SKM-1 (cell line): ENCODE measurements around the gene COL2A1.

Source experiments
- DNase-seq: peaks from one replicate; lab custom pipeline; 2025; ENCODE audit not compliant: unreplicated experiment; lab: John Stamatoyannopoulos, UW

COL2A1 gene

DNA sequence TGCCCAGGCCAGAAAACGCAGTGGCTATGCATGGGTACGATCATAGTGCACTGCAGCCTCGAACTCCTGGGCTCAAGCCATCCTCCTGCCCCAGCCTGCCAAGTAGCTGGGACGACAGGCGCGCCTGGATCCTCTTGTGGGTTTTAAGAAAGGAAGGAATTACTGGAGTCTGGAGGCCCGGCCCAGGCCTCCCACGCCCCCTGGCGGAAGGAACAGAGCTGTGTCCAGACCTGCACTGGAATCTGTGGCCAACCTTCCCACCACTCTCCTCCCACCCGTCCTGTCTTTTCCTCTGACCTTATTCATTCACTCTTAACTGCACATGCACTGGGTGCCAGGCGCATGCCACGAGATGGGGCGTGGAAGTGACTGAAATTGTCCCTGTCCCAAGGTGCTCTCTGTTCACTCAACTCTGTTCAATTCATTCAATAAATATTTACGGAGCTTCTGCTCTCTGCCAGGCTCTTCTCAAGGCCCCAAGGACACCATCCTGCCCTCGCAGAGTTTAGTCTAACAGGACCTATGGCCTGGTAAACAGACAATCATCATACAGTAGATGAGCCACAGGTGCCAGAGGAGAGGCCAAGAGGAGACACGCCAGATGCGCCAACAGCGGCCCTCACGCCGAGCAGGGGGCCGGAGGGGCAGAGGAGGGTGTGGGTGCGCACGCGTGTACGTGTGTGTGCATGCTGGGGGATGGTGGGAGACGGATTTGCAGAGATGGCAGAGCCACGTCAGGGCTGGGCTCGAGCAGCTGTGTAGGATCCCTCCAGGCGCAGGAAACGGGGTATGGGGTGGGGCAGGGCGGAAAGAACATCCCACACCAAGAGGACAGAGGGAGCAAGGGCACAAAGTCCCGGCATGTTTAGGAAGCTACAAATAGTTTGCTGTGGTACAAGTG is 54.6 kb downstream of the COL2A1 start:
- peak; percentile 51 for DNase-seq

DNA sequence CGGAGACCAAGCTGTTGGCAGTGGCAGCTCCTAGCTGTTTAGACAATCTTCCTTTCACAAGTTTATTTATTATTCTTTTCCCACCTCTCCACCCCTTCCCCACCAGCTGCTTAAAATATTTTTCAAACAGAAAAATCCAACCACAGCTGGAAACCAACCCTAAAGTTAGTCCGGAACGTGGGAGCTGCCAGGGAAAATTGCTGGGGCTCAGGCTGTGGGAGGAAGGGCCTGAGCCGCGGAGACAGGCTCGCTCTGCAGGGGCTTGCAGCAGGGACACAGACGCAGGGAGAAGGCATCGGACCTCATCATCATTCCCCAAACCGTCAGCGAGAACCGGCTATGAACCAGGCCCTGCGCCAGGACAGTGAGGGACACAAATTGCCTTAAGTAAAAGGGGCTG is 56.9 kb downstream of the COL2A1 start:
- no peak for DNase-seq

- DNase-seq: peak; percentile 58
Observed at GRCh38 chr12:47946413-47947323, 57.6 kb downstream of the COL2A1 start.

DNA sequence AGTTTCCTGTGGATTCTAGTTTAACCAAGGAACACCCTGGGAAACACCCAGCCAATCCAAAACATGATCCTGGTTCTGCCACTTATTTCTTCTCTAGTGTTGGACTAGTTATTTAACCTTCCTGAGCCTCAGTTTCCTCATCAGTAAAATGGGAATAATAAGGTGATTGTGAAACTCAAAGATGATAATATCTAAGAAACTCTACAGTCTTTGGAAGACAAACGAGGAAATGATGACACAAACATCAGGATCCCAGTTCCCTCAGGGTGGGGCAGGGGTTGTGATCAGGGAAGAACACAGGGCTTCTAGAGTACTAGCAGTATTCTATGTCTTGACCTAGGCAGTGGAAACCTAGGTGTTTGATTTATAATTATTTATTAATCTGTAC is 58.9 kb downstream of the COL2A1 start:
- no peak for DNase-seq

DNA sequence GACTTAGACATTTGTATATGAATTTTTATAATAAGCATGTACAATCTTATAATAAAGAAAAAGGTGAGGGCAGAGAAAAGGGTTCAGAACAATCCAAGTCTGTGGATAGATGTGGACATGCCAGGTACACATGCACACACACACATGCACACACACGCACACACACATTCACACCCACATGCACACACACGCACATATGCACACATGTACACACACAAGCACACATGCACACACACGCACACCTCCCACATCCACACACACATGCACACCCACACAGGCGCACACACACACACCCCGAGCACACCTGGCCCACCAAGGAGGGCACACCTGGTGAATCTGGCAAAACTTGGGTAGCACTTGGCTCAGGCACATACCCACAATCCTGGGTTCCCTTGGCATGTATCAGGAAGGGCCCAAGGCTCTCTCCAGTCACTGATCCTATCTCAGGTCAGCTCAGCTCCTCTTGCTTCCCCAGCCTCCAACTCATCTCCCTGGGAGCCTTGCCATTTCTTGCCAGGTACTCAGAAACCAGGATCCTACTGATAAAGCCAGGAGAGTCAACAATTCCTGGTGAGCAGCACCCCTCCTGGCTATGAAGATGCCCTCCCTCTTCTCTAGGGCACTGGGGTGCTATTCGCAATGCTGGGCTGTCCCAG is 59.5 kb downstream of the COL2A1 start:
- no peak for DNase-seq

DNA sequence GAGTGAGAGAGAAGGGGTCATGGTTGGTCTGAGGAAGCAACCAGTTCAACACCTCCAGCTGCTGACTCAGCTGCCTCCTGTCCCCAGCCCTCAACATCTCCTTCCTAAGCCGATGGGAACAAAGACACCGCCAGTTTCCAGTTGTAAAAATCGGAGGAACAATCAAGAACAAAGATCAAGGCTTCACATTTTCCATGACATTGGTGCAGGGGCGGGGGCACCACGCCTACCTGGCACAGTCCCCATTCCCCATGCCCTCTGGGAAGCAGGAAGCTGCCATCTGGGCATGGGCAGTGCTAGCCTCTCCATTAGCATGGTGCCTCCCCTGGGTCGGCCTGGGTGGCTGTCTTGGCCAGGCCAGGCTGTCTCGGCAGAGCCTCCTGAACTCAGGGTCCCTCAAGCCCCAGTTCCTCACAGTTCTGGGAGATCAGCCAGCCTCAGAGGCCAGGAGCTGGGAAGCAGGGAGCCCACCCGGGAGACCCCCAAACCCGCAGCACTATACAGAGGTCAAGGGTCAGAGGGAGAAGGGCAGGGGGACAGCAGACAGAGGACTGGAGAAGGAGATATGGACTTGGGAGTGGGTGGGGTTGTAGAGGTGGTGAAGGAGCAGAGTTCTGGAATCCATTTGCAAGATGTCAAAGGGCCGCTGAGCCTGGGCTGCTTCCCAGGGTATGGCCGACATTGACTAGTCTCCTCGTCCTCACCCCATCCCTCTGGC is 60.5 kb downstream of the COL2A1 start:
- DNase-seq: no peak

- no peak for DNase-seq
Observed at GRCh38 chr12:47942614-47943225, 61.6 kb downstream of the COL2A1 start.

GRCh38 chr12:47941871-47942613 is 62.2 kb downstream of the COL2A1 start:
- DNase-seq: no peak

GRCh38 chr12:47941475-47941780 is 62.8 kb downstream of the COL2A1 start:
- DNase-seq: no peak

DNA sequence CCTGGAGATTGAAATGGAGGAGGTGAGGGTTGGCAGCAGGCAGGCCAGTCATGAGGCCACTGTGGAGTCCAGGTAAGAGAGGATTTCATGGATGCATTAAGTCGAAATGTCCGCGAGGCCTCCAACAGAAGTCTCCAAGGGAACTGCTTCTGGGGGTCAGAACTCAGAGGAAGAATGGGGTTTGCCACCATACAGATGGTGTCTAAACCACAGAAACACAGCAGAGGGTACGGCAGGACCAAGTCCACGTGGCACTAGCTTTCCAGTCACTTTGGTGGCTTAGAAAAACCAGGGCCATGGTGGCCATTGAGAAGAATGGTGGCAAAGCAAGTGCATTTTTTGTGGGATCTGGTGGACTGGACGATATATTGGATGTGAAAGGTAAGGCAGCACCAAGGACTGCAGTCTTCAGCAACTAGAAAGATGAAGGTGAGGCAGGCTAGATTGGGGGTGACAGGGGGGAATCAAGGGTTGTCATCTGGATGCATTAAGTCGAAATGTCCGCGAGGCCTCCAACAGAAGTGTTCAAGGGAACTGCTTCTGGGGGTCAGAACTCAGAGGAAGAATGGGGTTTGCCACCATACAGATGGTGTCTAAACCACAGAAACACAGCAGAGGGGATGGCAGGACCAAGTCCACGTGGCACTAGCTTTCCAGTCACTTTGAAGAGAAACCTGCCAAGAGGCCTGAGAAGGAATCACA is 63.4 kb downstream of the COL2A1 start:
- no peak for DNase-seq

GRCh38 chr12:47939009-47939601 is 65.2 kb downstream of the COL2A1 start:
- no peak for DNase-seq

- DNase-seq: no peak
Observed at GRCh38 chr12:47938594-47938993, 65.7 kb downstream of the COL2A1 start.

DNA sequence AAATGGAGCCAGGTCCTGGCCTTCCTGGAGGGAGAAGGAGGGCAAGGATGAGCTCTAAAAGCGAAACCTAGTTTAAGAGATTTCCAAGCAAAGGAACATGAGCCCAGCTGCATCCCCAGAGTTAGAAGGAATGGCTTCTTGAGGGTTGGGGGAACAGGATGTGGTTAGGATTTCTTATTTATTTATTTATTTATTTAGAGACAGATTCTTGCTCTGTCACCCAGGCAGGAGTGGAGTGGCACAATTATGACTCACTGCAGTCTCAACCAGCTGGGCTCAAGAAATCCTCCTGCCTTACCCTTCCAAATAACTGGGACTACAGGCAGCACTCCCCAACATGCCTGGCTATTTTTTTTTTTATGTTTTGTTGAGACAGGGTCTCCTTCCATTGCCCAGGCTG is 66.2 kb downstream of the COL2A1 start:
- no peak for DNase-seq

DNA sequence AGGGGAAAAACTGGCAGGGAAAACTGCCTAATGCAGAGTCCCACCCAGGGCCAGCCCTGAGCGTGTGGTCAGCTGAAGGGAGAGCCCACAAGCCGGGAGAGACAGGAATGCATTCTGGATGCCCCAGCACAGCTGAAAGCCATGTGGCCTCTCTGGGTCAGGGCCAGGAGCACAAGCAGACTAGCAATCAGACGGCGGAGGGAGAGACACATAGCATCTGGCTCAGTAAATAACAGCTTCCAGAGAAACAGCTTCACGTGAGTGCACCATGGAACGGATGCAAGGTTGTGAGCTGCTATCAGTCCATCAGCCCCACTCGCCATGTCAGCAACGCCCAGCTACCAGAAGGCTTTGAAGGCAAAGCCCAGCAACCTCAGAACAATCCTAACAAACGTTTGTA is 69.1 kb downstream of the COL2A1 start:
- no peak for DNase-seq

- DNase-seq: no peak
Observed at GRCh38 chr12:47931187-47931586, 73.1 kb downstream of the COL2A1 start.

- DNase-seq: no peak
Observed at GRCh38 chr12:47930634-47931033, 73.6 kb downstream of the COL2A1 start.

- no peak for DNase-seq
Observed at GRCh38 chr12:47927346-47927745, 76.9 kb downstream of the COL2A1 start.
